Measurements from ENCODE around the gene NUMB.

Gene NUMB

GRCh38 chr14:73245480-73246325, 212.6 kb downstream of the NUMB start:
- DNase-seq (ENCODE audit: low read depth in 2 of 2): peak in 1 of 2 donors; percentile 17

- DNase-seq (ENCODE audit: low read depth in 2 of 2): no peak
These were observed 213.6 kb downstream of the NUMB start for GRCh38 chr14:73244541-73245290.

GRCh38 chr14:73243748-73244147, 214.6 kb downstream of the NUMB start:
- DNase-seq (ENCODE audit: low read depth in 2 of 2): no peak

GRCh38 chr14:73243341-73243740, 215.0 kb downstream of the NUMB start:
- no peak for DNase-seq (ENCODE audit: low read depth in 2 of 2)

GRCh38 chr14:73242357-73242901, 215.9 kb downstream of the NUMB start:
- DNase-seq (ENCODE audit: low read depth in 2 of 2): no peak

- DNase-seq (ENCODE audit: low read depth in 2 of 2): no peak
These were observed 216.7 kb downstream of the NUMB start for GRCh38 chr14:73241481-73242165.

GRCh38 chr14:73240816-73241480, 217.4 kb downstream of the NUMB start:
- DNase-seq (ENCODE audit: low read depth in 2 of 2): no peak

GRCh38 chr14:73239393-73240241, 218.7 kb downstream of the NUMB start:
- no peak for DNase-seq (ENCODE audit: low read depth in 2 of 2)

GRCh38 chr14:73238941-73239340, 219.4 kb downstream of the NUMB start:
- no peak for DNase-seq (ENCODE audit: low read depth in 2 of 2)

GRCh38 chr14:73238424-73238852, 219.9 kb downstream of the NUMB start:
- no peak for DNase-seq (ENCODE audit: low read depth in 2 of 2)

GRCh38 chr14:73237786-73238423, 220.4 kb downstream of the NUMB start:
- no peak for DNase-seq (ENCODE audit: low read depth in 2 of 2)

GRCh38 chr14:73237219-73237785, 221.0 kb downstream of the NUMB start, which contains the start of gene PAPLN:
Gene PAPLN (plus strand): TSS chr14:73237506. CDS start chr14:73239779, 2,273 bp downstream.
- DNase-seq (ENCODE audit: low read depth in 2 of 2): no peak

GRCh38 chr14:73236752-73237218, 221.6 kb downstream of the NUMB start:
- no peak for DNase-seq (ENCODE audit: low read depth in 2 of 2)

- DNase-seq (ENCODE audit: low read depth in 2 of 2): no peak
These were observed 222.2 kb downstream of the NUMB start for GRCh38 chr14:73236157-73236556.

- DNase-seq (ENCODE audit: low read depth in 2 of 2): no peak
These were observed 222.7 kb downstream of the NUMB start for GRCh38 chr14:73235531-73236155.

GRCh38 chr14:73234586-73235394, 223.6 kb downstream of the NUMB start:
- no peak for DNase-seq (ENCODE audit: low read depth in 2 of 2)

GRCh38 chr14:73234029-73234428, 224.3 kb downstream of the NUMB start:
- DNase-seq (ENCODE audit: low read depth in 2 of 2): no peak

GRCh38 chr14:73233564-73233963, 224.8 kb downstream of the NUMB start:
- DNase-seq (ENCODE audit: low read depth in 2 of 2): no peak
